Osteoblast (primary cell): ENCODE measurements around the gene DNAL1. TPM values are rescaled to one million over a fixed set of nuclear protein-coding genes. Genes with fewer than 3 reads are reported as not detected.

ENCODE experiments used
- DNase-seq: peaks from one replicate; pipeline ENCODE4 v3.0.0; 2011; ENCODE audit warnings: low spot score, mixed read lengths; ENCODE audit not compliant: insufficient read length; ENCODE audit errors: missing footprints
- H2AFZ ChIP-seq: 2 replicates; pipeline ENCODE4 v1.6.0; 2011; ENCODE audit warnings: mild to moderate bottlenecking, low read length
- H3K27ac ChIP-seq: 2 replicates; pipeline ENCODE4 v1.5.1; 2011; ENCODE audit warnings: mild to moderate bottlenecking, low read depth, low read length, moderate library complexity
- H3K27me3 ChIP-seq: 2 replicates; pipeline ENCODE4 v1.6.0; 2012; ENCODE audit warnings: mild to moderate bottlenecking, control low read depth, inconsistent platforms, low read length, moderate library complexity; ENCODE audit not compliant: insufficient read depth
- H3K36me3 ChIP-seq: 2 replicates; pipeline ENCODE4 v1.5.1; 2011; ENCODE audit warnings: mild to moderate bottlenecking, low read length, control low read depth, moderate library complexity; ENCODE audit not compliant: insufficient read depth
- H3K4me1 ChIP-seq: 2 replicates; pipeline ENCODE4 v1.5.1; 2011; ENCODE audit warnings: mild to moderate bottlenecking, low read length, control low read depth, moderate library complexity; ENCODE audit not compliant: insufficient read depth
- H3K4me2 ChIP-seq: 2 replicates; pipeline ENCODE4 v1.6.0; 2011; ENCODE audit warnings: mild to moderate bottlenecking, low read length; ENCODE audit not compliant: insufficient read depth
- H3K4me3 ChIP-seq: fragments of 200-600 bp; sonication (generic); 3 replicates; pipeline ENCODE4 v1.5.1; 2012; ENCODE audit warnings: mild to moderate bottlenecking, low read length, inconsistent platforms; ENCODE audit not compliant: insufficient read depth
- H3K79me2 ChIP-seq: 2 replicates; pipeline ENCODE4 v1.6.0; 2012; ENCODE audit warnings: mild to moderate bottlenecking, low read length, control low read depth, inconsistent platforms; ENCODE audit not compliant: insufficient read depth
- H3K9me3 ChIP-seq: 2 replicates; pipeline ENCODE4 v1.5.1; 2011; ENCODE audit warnings: low read depth, low read length, control low read depth
- H4K20me1 ChIP-seq: 2 replicates; pipeline ENCODE4 v1.6.0; 2012; ENCODE audit warnings: mild to moderate bottlenecking, low read length, control low read depth; ENCODE audit not compliant: insufficient read depth
- CTCF ChIP-seq: IDR thresholded peaks from 2 replicates; pipeline ENCODE4 v1.5.1; 2011; ENCODE audit warnings: mild to moderate bottlenecking, low read depth, low read length, moderate library complexity; ENCODE audit errors: extremely low read depth
- total RNA-seq: library from RNA; depleted of rRNA; stranded (reverse); fragments of >200 nt; gene quantifications from 2 replicates; pipeline ENCODE4 v1.2.3, GENCODE V29; 2012

Gene DNAL1
- total RNA-seq, 1 donor, result 9.0 TPM

- peak overlapping the region; percentile 86 for H3K4me2 ChIP-seq
- H3K27ac ChIP-seq, result peak overlapping the region; percentile 69
- H3K79me2 ChIP-seq, result peaks cover 94% of the 10 kb centered on the region
- H3K4me1 ChIP-seq, result peaks cover 53% of the 10 kb centered on the region
- peaks cover 75% of the 10 kb centered on the region for H4K20me1 ChIP-seq
- H2AFZ ChIP-seq, result no peak overlapping the region
- TF ChIP-seq CTCF, result no peak
- H3K4me3 ChIP-seq, result peak overlapping the region; percentile 57
- no peaks in the 10 kb centered on the region for H3K27me3 ChIP-seq
- peak; percentile 80 for DNase-seq
- H3K9me3 ChIP-seq, result no peaks in the 10 kb centered on the region
- H3K36me3 ChIP-seq, result peaks cover 33% of the 10 kb centered on the region
Measured at GRCh38 chr14:73740618-73741326, 96.0 kb downstream of the DNAL1 start.

GRCh38 chr14:73741386-73741875, 96.6 kb downstream of the DNAL1 start:
- no peaks in the 10 kb centered on the region for H3K9me3 ChIP-seq
- peak overlapping the region; percentile 86 for H3K4me2 ChIP-seq
- peaks cover 60% of the 10 kb centered on the region for H3K4me1 ChIP-seq
- peaks cover 31% of the 10 kb centered on the region for H3K36me3 ChIP-seq
- H3K27me3 ChIP-seq, result no peaks in the 10 kb centered on the region
- H2AFZ ChIP-seq, result no peak overlapping the region
- peak; percentile 94 for DNase-seq
- peak overlapping the region; percentile 69 for H3K27ac ChIP-seq
- H3K4me3 ChIP-seq, result peak overlapping the region; percentile 57
- TF ChIP-seq CTCF, result no peak
- H4K20me1 ChIP-seq, result peaks cover 81% of the 10 kb centered on the region
- H3K79me2 ChIP-seq, result peaks cover 99% of the 10 kb centered on the region

GRCh38 chr14:73741876-73742519, 97.2 kb downstream of the DNAL1 start:
- Histone ChIP-seq H3K27me3 (no peaks in the 10 kb centered on the region), H3K4me1 (peaks cover 64% of the 10 kb centered on the region), H4K20me1 (peaks cover 87% of the 10 kb centered on the region), H3K9me3 (no peaks in the 10 kb centered on the region), H3K4me2 (peak overlapping the region; percentile 86), H3K27ac (peak overlapping the region; percentile 69), H3K4me3 (peak overlapping the region; percentile 57), H3K36me3 (peaks cover 27% of the 10 kb centered on the region), H3K79me2 (peaks cover 100% of the 10 kb centered on the region), H2AFZ (no peak overlapping the region)
- DNase-seq, result peak; percentile 68
- no peak for TF ChIP-seq CTCF
